Smooth muscle cell (in vitro differentiated cells): Measurements from ENCODE around the gene PDX1. TPM values are rescaled to one million over a fixed set of nuclear protein-coding genes. Genes with fewer than 3 reads are reported as not detected.

ENCODE experiments used
- DNase-seq: peaks from one replicate; lab custom pipeline; 2025; ENCODE audit not compliant: unreplicated experiment; lab: John Stamatoyannopoulos, UW
- H2AFZ ChIP-seq: fragments of 200-600 bp; sonication (generic); 2 replicates; pipeline ENCODE4 v1.6.0; 2016; ENCODE audit warnings: antibody characterized with exemption, low read depth, mild to moderate bottlenecking
- H3F3A ChIP-seq: fragments of 200-600 bp; sonication (generic); 2 replicates; pipeline ENCODE4 v1.6.0; 2017; ENCODE audit warnings: antibody characterized with exemption, low read depth
- H3K27ac ChIP-seq: fragments of 200-600 bp; sonication (generic); 2 replicates; pipeline ENCODE4 v1.5.1; 2016; ENCODE audit warnings: low read depth, mild to moderate bottlenecking
- H3K27me3 ChIP-seq: fragments of 200-600 bp; sonication (generic); 2 replicates; pipeline ENCODE4 v1.6.1; 2016; ENCODE audit warnings: low read depth, mild to moderate bottlenecking
- H3K36me3 ChIP-seq: fragments of 200-600 bp; sonication (generic); 2 replicates; pipeline ENCODE4 v1.5.1; 2016; ENCODE audit warnings: low read depth
- H3K4me1 ChIP-seq: fragments of 200-600 bp; sonication (generic); 2 replicates; pipeline ENCODE4 v1.5.1; 2016; ENCODE audit warnings: low read depth
- H3K4me2 ChIP-seq: fragments of 200-600 bp; sonication (generic); 2 replicates; pipeline ENCODE4 v1.6.0; 2016; ENCODE audit warnings: mild to moderate bottlenecking
- H3K4me3 ChIP-seq: fragments of 200-600 bp; sonication (generic); 2 replicates; pipeline ENCODE4 v1.5.1; 2016; ENCODE audit warnings: mild to moderate bottlenecking
- H3K79me2 ChIP-seq: fragments of 200-600 bp; sonication (generic); 2 replicates; pipeline ENCODE4 v1.6.0; 2016; ENCODE audit warnings: low read depth, mild to moderate bottlenecking
- H3K9ac ChIP-seq: fragments of 200-600 bp; sonication (generic); 2 replicates; pipeline ENCODE4 v1.6.0; 2016; ENCODE audit warnings: low read depth
- H3K9me3 ChIP-seq: fragments of 200-600 bp; sonication (generic); replicated peaks from 2 replicates; pipeline ENCODE4 v1.5.1; 2016; ENCODE audit warnings: low read depth
- H4K20me1 ChIP-seq: fragments of 200-600 bp; sonication (generic); 2 replicates; pipeline ENCODE4 v1.6.0; 2016; ENCODE audit warnings: low read depth
- CTCF ChIP-seq: fragments of 200-600 bp; sonication (generic); IDR thresholded peaks from 2 replicates; pipeline ENCODE4 v1.5.1; 2017; ENCODE audit warnings: borderline replicate concordance, mild to moderate bottlenecking, antibody characterized with exemption; ENCODE audit not compliant: insufficient read depth, poor library complexity, severe bottlenecking
- WGBS: methylation state at CpG from one replicate; pipeline ENCODE4 v1.1.7; 2016; ENCODE audit warnings: low lambda C conversion rate; 5-methylcytosine and 5-hydroxymethylcytosine counted together
- polyA plus RNA-seq: library from polyadenylated mRNA; unstranded; fragments of >200 nt; fragmentation: Nextera tagmentation; extraction: Ambion mirVana; gene quantifications from 2 replicates; pipeline ENCODE4 v1.2.1, GENCODE V29; 2016
- total RNA-seq: library from RNA; depleted of rRNA; stranded (reverse); fragments of >200 nt; gene quantifications from 2 replicates; pipeline ENCODE4 v1.2.3, GENCODE V29; 2014

Gene PDX1
- total and polyA plus RNA-seq, 2 experiments from 2014 or later = not detected

GRCh38 chr13:27971236-27971645 is 51.4 kb downstream of the PDX1 start:
- Histone ChIP-seq H4K20me1 (no peaks in the 10 kb centered on the region), H3K27ac (no peak overlapping the region), H3F3A (no peaks in the 10 kb centered on the region), H3K36me3 (no peaks in the 10 kb centered on the region), H3K9me3 (no peaks in the 10 kb centered on the region), H2AFZ (no peak overlapping the region), H3K4me2 (no peak overlapping the region), H3K4me1 (peaks cover 37% of the 10 kb centered on the region), H3K27me3 (peaks cover 100% of the 10 kb centered on the region), H3K9ac (no peak overlapping the region), H3K4me3 (no peak overlapping the region), H3K79me2 (no peaks in the 10 kb centered on the region)
- TF ChIP-seq CTCF = no peak
- 15% methylated on average over 13 of the region's 13 CpGs for WGBS
- no peak for DNase-seq

- Histone ChIP-seq H3K27me3 (peaks cover 100% of the 10 kb centered on the region), H3K9ac (no peak overlapping the region), H3K4me3 (no peak overlapping the region), H3F3A (no peaks in the 10 kb centered on the region), H2AFZ (no peak overlapping the region), H3K36me3 (no peaks in the 10 kb centered on the region), H3K9me3 (no peaks in the 10 kb centered on the region), H4K20me1 (no peaks in the 10 kb centered on the region), H3K79me2 (no peaks in the 10 kb centered on the region), H3K4me1 (peaks cover 30% of the 10 kb centered on the region), H3K27ac (no peak overlapping the region), H3K4me2 (no peak overlapping the region)
- DNase-seq = no peak
- no peak for TF ChIP-seq CTCF
- 57% methylated on average over 7 of the region's 7 CpGs for whole genome bisulfite sequencing
These were observed 52.1 kb downstream of the PDX1 start for GRCh38 chr13:27971776-27972477.

GRCh38 chr13:27972478-27972820 is 52.6 kb downstream of the PDX1 start:
- H3K4me1 ChIP-seq = peaks cover 28% of the 10 kb centered on the region
- TF ChIP-seq CTCF = no peak
- no peaks in the 10 kb centered on the region for H3K36me3 ChIP-seq
- H3K4me2 ChIP-seq = no peak overlapping the region
- 64% methylated on average over 2 of the region's 2 CpGs for WGBS
- H3K9ac ChIP-seq = no peak overlapping the region
- no peak for DNase-seq
- no peaks in the 10 kb centered on the region for H4K20me1 ChIP-seq
- no peaks in the 10 kb centered on the region for H3F3A ChIP-seq
- no peaks in the 10 kb centered on the region for H3K79me2 ChIP-seq
- no peak overlapping the region for H3K27ac ChIP-seq
- peaks cover 100% of the 10 kb centered on the region for H3K27me3 ChIP-seq
- H3K4me3 ChIP-seq = no peak overlapping the region
- no peak overlapping the region for H2AFZ ChIP-seq
- no peaks in the 10 kb centered on the region for H3K9me3 ChIP-seq

GRCh38 chr13:27973291-27973690 is 53.5 kb downstream of the PDX1 start:
- H4K20me1 ChIP-seq = no peaks in the 10 kb centered on the region
- H3K4me3 ChIP-seq = no peak overlapping the region
- no peak overlapping the region for H3K27ac ChIP-seq
- H3K9me3 ChIP-seq = no peaks in the 10 kb centered on the region
- H3K36me3 ChIP-seq = no peaks in the 10 kb centered on the region
- no peak overlapping the region for H3K4me2 ChIP-seq
- H3K9ac ChIP-seq = no peak overlapping the region
- no peaks in the 10 kb centered on the region for H3K79me2 ChIP-seq
- no peak overlapping the region for H2AFZ ChIP-seq
- WGBS = 60% methylated on average over 5 of the region's 5 CpGs
- no peak for DNase-seq
- no peaks in the 10 kb centered on the region for H3F3A ChIP-seq
- TF ChIP-seq CTCF = no peak
- H3K27me3 ChIP-seq = peaks cover 100% of the 10 kb centered on the region
- H3K4me1 ChIP-seq = peaks cover 25% of the 10 kb centered on the region
